H1 (cell line): ENCODE results near the gene GAST. TPM values are rescaled to one million over a fixed set of nuclear protein-coding genes. Genes with fewer than 3 reads are reported as not detected.

Source experiments
- CTCF ChIA-PET: fragments of 300-600 bp; sonication (Branson Sonifier 250); formaldehyde crosslinking; loops from one replicate; lab custom pipeline; 2021; ENCODE audit not compliant: partially characterized antibody; lab: Charles Lee
- POLR2A ChIA-PET: fragments of 300-600 bp; sonication (Branson Sonifier 250); formaldehyde crosslinking; loops from one replicate; lab custom pipeline; 2021; ENCODE audit warnings: inconsistent platforms; ENCODE audit not compliant: partially characterized antibody; lab: Charles Lee
- DNase-seq, 2 experiments: peaks; one replicate each; pipeline versions ENCODE4 v3.0.0 to v3.0.0-alpha.2; 2010 to 2022; ENCODE audit warnings: low spot score in 2 of 2, low read depth in 1 of 2, mixed read lengths in 1 of 2
- FAIRE-seq: peaks from 2 replicates; lab custom pipeline; 2011; peaks lifted over from hg19 to GRCh38; lab: Jason Lieb, UNC
- H2AFZ ChIP-seq: 2 replicates; pipeline ENCODE4 v1.8.1; 2012; ENCODE audit warnings: low read length, inconsistent platforms
- H2AK5ac ChIP-seq: 2 replicates; pipeline ENCODE4 v1.6.1; 2013; ENCODE audit warnings: low read depth, low read length
- H2BK120ac ChIP-seq: replicated peaks from 2 replicates; pipeline ENCODE3; 2013; ENCODE audit warnings: low read depth, low read length, inconsistent platforms
- H2BK12ac ChIP-seq: 2 replicates; pipeline ENCODE4 v1.6.1; 2013; ENCODE audit warnings: low read depth, low read length
- H2BK15ac ChIP-seq: 2 replicates; pipeline ENCODE4 v1.6.1; 2013; ENCODE audit warnings: low read length
- H2BK20ac ChIP-seq: 2 replicates; pipeline ENCODE4 v1.6.1; 2013; ENCODE audit warnings: low read length
- H2BK5ac ChIP-seq: 2 replicates; pipeline ENCODE4 v1.6.1; 2013; ENCODE audit warnings: low read depth, low read length
- H3K14ac ChIP-seq: 2 replicates; pipeline ENCODE4 v1.6.1; 2013; ENCODE audit warnings: inconsistent platforms; ENCODE audit not compliant: insufficient read length
- H3K18ac ChIP-seq: 2 replicates; pipeline ENCODE4 v1.6.1; 2013; ENCODE audit warnings: low read length; ENCODE audit errors: extremely low read depth
- H3K23ac ChIP-seq: 2 replicates; pipeline ENCODE4 v1.6.1; 2013; ENCODE audit warnings: inconsistent platforms; ENCODE audit not compliant: insufficient read length
- H3K23me2 ChIP-seq: 2 replicates; pipeline ENCODE4 v1.6.1; 2013; ENCODE audit warnings: low read depth, low read length
- H3K27ac ChIP-seq: 2 replicates; pipeline ENCODE4 v1.6.1; 2011; ENCODE audit warnings: low read depth, low read length, inconsistent platforms
- H3K27me3 ChIP-seq, 4 experiments: replicated peaks in 1 of 4; 1 replicate in 1 of 4; 2 replicates in 3 of 4; pipeline versions ENCODE4 v1.6.1 to v1.8.1; 2011 to 2013; ENCODE audit warnings: low read length in 3 of 4, mild to moderate bottlenecking in 3 of 4, inconsistent platforms in 2 of 4, mixed read lengths in 2 of 4, moderate library complexity in 1 of 4; ENCODE audit not compliant: control insufficient read depth in 3 of 4, insufficient read depth in 3 of 4; ENCODE audit errors: extremely low read depth in 1 of 4
- H3K36me3 ChIP-seq, 4 experiments: 2 replicates each; pipeline versions ENCODE4 v1.6.1 to v1.8.1; 2011 to 2013; ENCODE audit warnings: mild to moderate bottlenecking in 4 of 4, low read length in 3 of 4, moderate library complexity in 2 of 4, control low read depth in 1 of 4, inconsistent platforms in 1 of 4; ENCODE audit not compliant: insufficient read depth in 4 of 4, control insufficient read depth in 2 of 4
- H3K4ac ChIP-seq: replicated peaks from 2 replicates; pipeline ENCODE3; 2013; ENCODE audit warnings: low read length, low read depth, mixed read lengths, inconsistent platforms; ENCODE audit not compliant: insufficient read length
- H3K4me1 ChIP-seq, 4 experiments: replicated peaks in 1 of 4; 1 replicate in 1 of 4; 2 replicates in 3 of 4; pipeline versions ENCODE4 v1.6.1 to v1.8.1; 2011 to 2013; ENCODE audit warnings: low read length in 3 of 4, inconsistent platforms in 2 of 4, mixed read lengths in 1 of 4; ENCODE audit not compliant: insufficient read depth in 4 of 4, control insufficient read depth in 3 of 4
- H3K4me2 ChIP-seq, 2 experiments: 2 replicates each; pipeline versions ENCODE4 v1.6.1 to v1.8.1; 2011 to 2013; ENCODE audit warnings: low read depth in 2 of 2, low read length in 2 of 2, control low read depth in 1 of 2, inconsistent platforms in 1 of 2, mild to moderate bottlenecking in 1 of 2; ENCODE audit not compliant: insufficient read depth in 1 of 2
- H3K4me3 ChIP-seq, 4 experiments: fragments of 200-600, 300-600 bp in 1 of 4; sonication (generic), shearing (Covaris generic), sonication (Bioruptor Twin) in 1 of 4; 2 replicates each; pipeline versions ENCODE4 v1.5.1 to v1.8.1; 2011 to 2016; ENCODE audit warnings: low read length in 4 of 4, low read depth in 3 of 4, control low read depth in 2 of 4, inconsistent platforms in 2 of 4, mild to moderate bottlenecking in 2 of 4, mixed read lengths in 1 of 4, moderate library complexity in 1 of 4; ENCODE audit not compliant: insufficient read depth in 2 of 4; ENCODE audit errors: extremely low read depth in 1 of 4
- H3K56ac ChIP-seq: replicated peaks from 2 replicates; pipeline ENCODE3; 2013; ENCODE audit warnings: low read depth, mild to moderate bottlenecking, mixed read lengths, low read length, inconsistent platforms; ENCODE audit not compliant: insufficient read length
- H3K79me1 ChIP-seq: 2 replicates; pipeline ENCODE4 v1.6.1; 2013; ENCODE audit warnings: low read depth, low read length, control low read depth
- H3K79me2 ChIP-seq, 2 experiments: 2 replicates each; pipeline versions ENCODE4 v1.6.1 to v1.8.1; 2012 to 2013; ENCODE audit warnings: low read length in 2 of 2, mild to moderate bottlenecking in 2 of 2, inconsistent platforms in 1 of 2; ENCODE audit not compliant: insufficient read depth in 2 of 2, control insufficient read depth in 1 of 2
- H3K9ac ChIP-seq, 4 experiments: replicated peaks in 1 of 4; 1 replicate in 1 of 4; 2 replicates in 3 of 4; pipeline versions ENCODE4 v1.6.1 to v1.8.1; 2011 to 2013; ENCODE audit warnings: low read depth in 3 of 4, low read length in 3 of 4, control low read depth in 2 of 4, mild to moderate bottlenecking in 2 of 4, moderate library complexity in 2 of 4, inconsistent platforms in 1 of 4; ENCODE audit errors: extremely low read depth in 1 of 4
- H3K9me3 ChIP-seq, 2 experiments: 2 replicates each; pipeline versions ENCODE4 v1.6.1 to v1.8.1; 2012 to 2013; ENCODE audit warnings: mild to moderate bottlenecking in 2 of 2, moderate library complexity in 2 of 2, control low read depth in 1 of 2, inconsistent platforms in 1 of 2, low read depth in 1 of 2, low read length in 1 of 2, mixed read lengths in 1 of 2; ENCODE audit not compliant: insufficient read depth in 2 of 2
- H4K20me1 ChIP-seq, 2 experiments: replicated peaks in 1 of 2; 2 replicates each; pipeline versions ENCODE3 to v1.8.1; 2011 to 2013; ENCODE audit warnings: inconsistent platforms in 2 of 2, low read length in 2 of 2, mild to moderate bottlenecking in 1 of 2; ENCODE audit not compliant: insufficient read depth in 2 of 2, control insufficient read depth in 1 of 2
- H4K5ac ChIP-seq: 2 replicates; pipeline ENCODE4 v1.6.1; 2013; ENCODE audit warnings: low read length, low read depth, mixed read lengths, inconsistent platforms; ENCODE audit not compliant: insufficient read length
- H4K8ac ChIP-seq: 2 replicates; pipeline ENCODE4 v1.8.0; 2013; ENCODE audit warnings: mild to moderate bottlenecking, moderate library complexity, low read length, inconsistent platforms; ENCODE audit not compliant: insufficient read depth; ENCODE audit errors: extremely low read depth
- H4K91ac ChIP-seq: replicated peaks from 2 replicates; pipeline ENCODE3; 2013; ENCODE audit warnings: low read length, mixed read lengths, inconsistent platforms; ENCODE audit not compliant: insufficient read length
- EGR1 ChIP-seq: IDR thresholded peaks from 2 replicates; pipeline ENCODE4 v1.6.1; 2011; ENCODE audit warnings: low read depth, low read length, borderline replicate concordance
- GABPA ChIP-seq: IDR thresholded peaks from 2 replicates; pipeline ENCODE4 v1.6.1; 2011; ENCODE audit warnings: mild to moderate bottlenecking, low read length, moderate library complexity, borderline replicate concordance; ENCODE audit not compliant: insufficient read depth
- HDAC2 ChIP-seq, 2 experiments: fragments of 300-600 bp in 1 of 2; sonication (generic) in 1 of 2; IDR thresholded peaks; 2 replicates each; pipeline ENCODE4 v1.6.1; 2011 to 2012; ENCODE audit warnings: low read depth in 2 of 2, low read length in 2 of 2, mild to moderate bottlenecking in 2 of 2, moderate library complexity in 2 of 2, borderline replicate concordance in 1 of 2, inconsistent platforms in 1 of 2
- KDM4A ChIP-seq: IDR thresholded peaks from one replicate; pipeline ENCODE4 v1.7.1; 2012; ENCODE audit warnings: low read depth, mild to moderate bottlenecking, moderate library complexity, low read length, inconsistent platforms; ENCODE audit not compliant: severe bottlenecking
- MAFK ChIP-seq: IDR thresholded peaks from 2 replicates; pipeline ENCODE4 v1.6.1; 2012; ENCODE audit warnings: low read depth, mild to moderate bottlenecking, improper control_type of control experiment, low read length
- PHF8 ChIP-seq: fragments of 200-600 bp; sonication (generic); conservative IDR thresholded peaks from 2 replicates; pipeline ENCODE4 v1.7.1; 2012; ENCODE audit warnings: low read depth, mild to moderate bottlenecking, inconsistent platforms, low read length, moderate library complexity
- POLR2A ChIP-seq, 2 experiments: IDR thresholded peaks; 1 replicate in 1 of 2; 2 replicates in 1 of 2; pipeline ENCODE4 v1.6.1; 2011; ENCODE audit warnings: low read depth in 2 of 2, low read length in 2 of 2, mild to moderate bottlenecking in 2 of 2; ENCODE audit errors: control extremely low read depth in 1 of 2
- POLR2AphosphoS5 ChIP-seq: IDR thresholded peaks from 2 replicates; pipeline ENCODE4 v1.6.1; 2011; ENCODE audit warnings: low read depth, low read length
- RXRA ChIP-seq: IDR thresholded peaks from 2 replicates; pipeline ENCODE4 v1.6.1; 2011; ENCODE audit warnings: low read depth, mild to moderate bottlenecking, low read length, moderate library complexity; ENCODE audit not compliant: insufficient read depth
- WGBS, 2 experiments: shearing (Covaris generic) in 1 of 2; methylation state at CpG; one replicate each; pipeline versions ENCODE4 v1.1.6 to v1.1.7; 2013 to 2015; ENCODE audit warnings: low lambda C conversion rate in 2 of 2, mixed read lengths in 2 of 2, inconsistent platforms in 1 of 2, low coverage in 1 of 2, missing lambda C conversion rate in 1 of 2; ENCODE audit not compliant: insufficient replicate concordance in 2 of 2, insufficient coverage in 1 of 2, insufficient read length in 1 of 2; ENCODE audit errors: extremely low coverage in 1 of 2, missing lambda C conversion rate in 1 of 2; 5-methylcytosine and 5-hydroxymethylcytosine counted together
- polyA plus RNA-seq, 7 experiments: library from polyadenylated mRNA; depleted of rRNA in 3 of 7; stranded (reverse) in 5 of 7; unstranded in 2 of 7; fragments of >200 nt in 5 of 7; fragments of 200-250 nt in 2 of 7; gene quantifications; 1 replicate in 5 of 7; 2 replicates in 1 of 7; 4 replicates in 1 of 7; pipeline versions ENCODE4 v1.2.1 to v1.2.3, GENCODE V29; 2011 to 2013; ENCODE audit warnings: missing spikeins in 2 of 7, mixed read lengths in 2 of 7
- total RNA-seq: library from RNA; stranded (reverse); fragmentation: NEBNext Ultra II Directional; extraction: Animal tissue kit (Norgen Biotek cat#: 25700); gene quantifications from 2 replicates; pipeline ENCODE4 v1.2.1, GENCODE V29; 2021
- TF ChIP-seq, protein P1 (sequence below): IDR thresholded peaks from 2 replicates; pipeline ENCODE4 v1.6.1; 2012; ENCODE audit warnings: low read length, inconsistent platforms
- TF ChIP-seq, protein P2 (sequence below): IDR thresholded peaks from 2 replicates; pipeline ENCODE4 v1.6.1; 2011; ENCODE audit warnings: low read length, improper control_type of control experiment

Gene GAST
- total and polyA plus RNA-seq, 2 of the 8 experiments (the other 6 are each of a cell fraction or from before 2014, with no cell fraction given) = not detected

DNA sequence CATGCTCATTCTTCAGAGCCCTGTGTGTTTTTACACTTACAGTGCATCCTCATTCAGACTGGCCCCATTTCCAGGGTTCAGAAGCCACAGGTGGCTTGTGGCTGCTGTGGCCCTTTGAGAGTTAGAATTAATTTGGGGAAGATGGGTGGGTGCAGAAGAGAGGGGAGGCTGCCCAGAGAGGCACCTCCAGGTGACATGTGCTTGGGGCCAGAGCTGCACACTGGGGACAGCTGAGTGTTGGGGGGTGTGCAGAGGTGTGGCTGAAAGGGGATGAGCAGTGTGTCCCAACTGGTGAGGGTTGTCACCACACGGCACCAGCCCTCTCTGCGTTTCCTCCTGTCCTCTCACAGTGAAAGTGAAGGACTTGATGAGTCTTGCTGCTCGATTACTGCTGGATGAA is 30.4 kb upstream of the GAST start:
- no peak for FAIRE-seq
- 89% methylated on average over 3 of the region's 3 CpGs; no CpG with 5 or more reads in 1 of the 2 experiments for WGBS, 2 experiments
- H3K36me3 ChIP-seq = no peaks in the 10 kb centered on the region
- TF ChIP-seq PHF8 (no peak), RXRA (no peak), EGR1 (no peak), POLR2A (IDR thresholded peaks at IDR 0.05; ENCODE audit: control extremely low read depth in 1 of 2, low read depth in 2 of 2, low read length in 2 of 2) (no peak), GABPA (no peak), MAFK (no peak), HDAC2 (IDR thresholded peaks at IDR 0.05; ENCODE audit: borderline replicate concordance in 1 of 2, low read depth in 2 of 2, low read length in 2 of 2) (no peak), KDM4A (no peak), POLR2AphosphoS5 (no peak)
- TF ChIP-seq, protein P1, sequence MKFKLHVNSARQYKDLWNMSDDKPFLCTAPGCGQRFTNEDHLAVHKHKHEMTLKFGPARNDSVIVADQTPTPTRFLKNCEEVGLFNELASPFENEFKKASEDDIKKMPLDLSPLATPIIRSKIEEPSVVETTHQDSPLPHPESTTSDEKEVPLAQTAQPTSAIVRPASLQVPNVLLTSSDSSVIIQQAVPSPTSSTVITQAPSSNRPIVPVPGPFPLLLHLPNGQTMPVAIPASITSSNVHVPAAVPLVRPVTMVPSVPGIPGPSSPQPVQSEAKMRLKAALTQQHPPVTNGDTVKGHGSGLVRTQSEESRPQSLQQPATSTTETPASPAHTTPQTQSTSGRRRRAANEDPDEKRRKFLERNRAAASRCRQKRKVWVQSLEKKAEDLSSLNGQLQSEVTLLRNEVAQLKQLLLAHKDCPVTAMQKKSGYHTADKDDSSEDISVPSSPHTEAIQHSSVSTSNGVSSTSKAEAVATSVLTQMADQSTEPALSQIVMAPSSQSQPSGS = no peak
- TF ChIP-seq, protein P2, sequence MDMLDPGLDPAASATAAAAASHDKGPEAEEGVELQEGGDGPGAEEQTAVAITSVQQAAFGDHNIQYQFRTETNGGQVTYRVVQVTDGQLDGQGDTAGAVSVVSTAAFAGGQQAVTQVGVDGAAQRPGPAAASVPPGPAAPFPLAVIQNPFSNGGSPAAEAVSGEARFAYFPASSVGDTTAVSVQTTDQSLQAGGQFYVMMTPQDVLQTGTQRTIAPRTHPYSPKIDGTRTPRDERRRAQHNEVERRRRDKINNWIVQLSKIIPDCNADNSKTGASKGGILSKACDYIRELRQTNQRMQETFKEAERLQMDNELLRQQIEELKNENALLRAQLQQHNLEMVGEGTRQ = no peak

More for the DNA sequence above, 30.4 kb upstream of the GAST start:
- Histone ChIP-seq H4K91ac (no peak overlapping the region), H2BK5ac (no peak overlapping the region), H3K79me1 (no peaks in the 10 kb centered on the region), H3K4me3 (no peak overlapping the region), H2BK12ac (no peak overlapping the region), H2AFZ (no peak overlapping the region), H3K4me1 (peaks cover 0 to 12% (median 5%) of the 10 kb centered on the region in 4 experiments; a peak in 6 of 7 replicates), H3K9me3 (no peaks in the 10 kb centered on the region), H4K20me1 (no peaks in the 10 kb centered on the region), H3K4ac (no peak overlapping the region), H3K4me2 (no peak overlapping the region), H3K79me2 (no peaks in the 10 kb centered on the region), H3K27ac (no peak overlapping the region), H4K5ac (no peak overlapping the region), H3K9ac (no peak overlapping the region), H2BK20ac (no peak overlapping the region), H2AK5ac (no peak overlapping the region), H2BK15ac (no peak overlapping the region), H3K56ac (no peak overlapping the region), H3K27me3 (no peaks in the 10 kb centered on the region), H3K23me2 (no peaks in the 10 kb centered on the region), H3K14ac (no peak overlapping the region), H3K18ac (no peak overlapping the region), H4K8ac (no peak overlapping the region), H3K23ac (no peak overlapping the region), H2BK120ac (no peak overlapping the region)
- DNase-seq = no peak
- CTCF ChIA-PET = interaction anchor here (1.2 to 7.1 kb wide), 3 partner anchors 14 to 25 kb away, joined by 4 to 59 read pairs (median 22); no protein-coding TSS in a partner anchor
- POLR2A ChIA-PET = interaction anchor here (9.2 kb wide), 1 partner anchor 8 kb away, joined by 233 read pairs; the partner anchor contains the start of gene EIF1
